PFSK-1 (cell line): ENCODE measurements around the gene NCL.

Experiments used
- FOXP2 ChIP-seq: optimal IDR thresholded peaks from 2 replicates; pipeline ENCODE3; 2011; ENCODE audit warnings: borderline replicate concordance, control low read depth, inconsistent platforms; ENCODE audit not compliant: insufficient read depth; ENCODE audit errors: extremely low read length, extremely low read depth
- POLR2AphosphoS5 ChIP-seq: IDR thresholded peaks from 2 replicates; pipeline ENCODE4 v1.6.1; 2012; ENCODE audit warnings: low read depth, mild to moderate bottlenecking, control low read depth, low read length, moderate library complexity
- SIN3A ChIP-seq: IDR thresholded peaks from 2 replicates; pipeline ENCODE4 v1.6.1; 2012; ENCODE audit warnings: mild to moderate bottlenecking, low read length, moderate library complexity, borderline replicate concordance; ENCODE audit not compliant: insufficient read depth
- TAF1 ChIP-seq: IDR thresholded peaks from 2 replicates; pipeline ENCODE4 v1.6.1; 2012; ENCODE audit warnings: low read length, control low read depth, borderline replicate concordance; ENCODE audit not compliant: insufficient read depth
- TF ChIP-seq, protein P1 (sequence below), 2 experiments: IDR thresholded peaks; 2 replicates each; pipeline versions ENCODE4 v1.6.1 to v1.8.0; 2011 to 2012; ENCODE audit warnings: low read depth in 2 of 2, low read length in 2 of 2, control low read depth in 1 of 2, inconsistent platforms in 1 of 2, mild to moderate bottlenecking in 1 of 2, moderate library complexity in 1 of 2; ENCODE audit not compliant: insufficient read depth in 1 of 2

DNA sequence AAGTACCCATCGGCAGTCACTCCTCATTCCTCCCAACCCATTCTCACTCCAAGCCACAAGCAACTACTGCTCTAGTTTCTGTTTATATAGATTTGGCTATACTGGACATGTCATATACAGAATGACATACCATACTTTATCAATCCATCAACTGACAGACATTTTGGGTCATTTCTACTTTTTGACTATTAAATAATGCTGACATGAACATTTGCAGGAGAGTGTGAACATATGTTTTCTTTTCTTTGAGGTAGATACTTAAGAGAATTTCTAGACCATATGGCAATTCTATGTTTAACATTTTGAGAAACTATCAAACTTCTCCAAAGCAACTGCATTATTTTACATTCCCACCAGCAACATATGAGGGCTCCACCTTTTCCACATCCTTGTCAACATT is 33.4 kb upstream of the NCL start:
- TF ChIP-seq FOXP2 = no peak
- TF ChIP-seq, protein P1, sequence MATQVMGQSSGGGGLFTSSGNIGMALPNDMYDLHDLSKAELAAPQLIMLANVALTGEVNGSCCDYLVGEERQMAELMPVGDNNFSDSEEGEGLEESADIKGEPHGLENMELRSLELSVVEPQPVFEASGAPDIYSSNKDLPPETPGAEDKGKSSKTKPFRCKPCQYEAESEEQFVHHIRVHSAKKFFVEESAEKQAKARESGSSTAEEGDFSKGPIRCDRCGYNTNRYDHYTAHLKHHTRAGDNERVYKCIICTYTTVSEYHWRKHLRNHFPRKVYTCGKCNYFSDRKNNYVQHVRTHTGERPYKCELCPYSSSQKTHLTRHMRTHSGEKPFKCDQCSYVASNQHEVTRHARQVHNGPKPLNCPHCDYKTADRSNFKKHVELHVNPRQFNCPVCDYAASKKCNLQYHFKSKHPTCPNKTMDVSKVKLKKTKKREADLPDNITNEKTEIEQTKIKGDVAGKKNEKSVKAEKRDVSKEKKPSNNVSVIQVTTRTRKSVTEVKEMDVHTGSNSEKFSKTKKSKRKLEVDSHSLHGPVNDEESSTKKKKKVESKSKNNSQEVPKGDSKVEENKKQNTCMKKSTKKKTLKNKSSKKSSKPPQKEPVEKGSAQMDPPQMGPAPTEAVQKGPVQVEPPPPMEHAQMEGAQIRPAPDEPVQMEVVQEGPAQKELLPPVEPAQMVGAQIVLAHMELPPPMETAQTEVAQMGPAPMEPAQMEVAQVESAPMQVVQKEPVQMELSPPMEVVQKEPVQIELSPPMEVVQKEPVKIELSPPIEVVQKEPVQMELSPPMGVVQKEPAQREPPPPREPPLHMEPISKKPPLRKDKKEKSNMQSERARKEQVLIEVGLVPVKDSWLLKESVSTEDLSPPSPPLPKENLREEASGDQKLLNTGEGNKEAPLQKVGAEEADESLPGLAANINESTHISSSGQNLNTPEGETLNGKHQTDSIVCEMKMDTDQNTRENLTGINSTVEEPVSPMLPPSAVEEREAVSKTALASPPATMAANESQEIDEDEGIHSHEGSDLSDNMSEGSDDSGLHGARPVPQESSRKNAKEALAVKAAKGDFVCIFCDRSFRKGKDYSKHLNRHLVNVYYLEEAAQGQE (IDR thresholded peaks at IDR 0.05; ENCODE audit: insufficient read depth in 1 of 2, low read depth in 2 of 2, low read length in 2 of 2) = no peak
- no peak for TF ChIP-seq TAF1
- TF ChIP-seq POLR2AphosphoS5 = no peak
- no peak for TF ChIP-seq SIN3A
